ENCODE data around the gene CAPZA2. TPM values are rescaled to one million over a fixed set of nuclear protein-coding genes. Genes with fewer than 3 reads are reported as not detected.
A peak's percentile ranks its signal among the peaks of the same experiment; 100 is the strongest.

CAPZA2 gene
- polyA plus RNA-seq, 2 of the 4 experiments (the other 2 are of a cell fraction): 151 to 213 TPM

- no peak for ATAC-seq
Observed at GRCh38 chr7:116859323-116859722, 3.1 kb upstream of the CAPZA2 start.

DNA sequence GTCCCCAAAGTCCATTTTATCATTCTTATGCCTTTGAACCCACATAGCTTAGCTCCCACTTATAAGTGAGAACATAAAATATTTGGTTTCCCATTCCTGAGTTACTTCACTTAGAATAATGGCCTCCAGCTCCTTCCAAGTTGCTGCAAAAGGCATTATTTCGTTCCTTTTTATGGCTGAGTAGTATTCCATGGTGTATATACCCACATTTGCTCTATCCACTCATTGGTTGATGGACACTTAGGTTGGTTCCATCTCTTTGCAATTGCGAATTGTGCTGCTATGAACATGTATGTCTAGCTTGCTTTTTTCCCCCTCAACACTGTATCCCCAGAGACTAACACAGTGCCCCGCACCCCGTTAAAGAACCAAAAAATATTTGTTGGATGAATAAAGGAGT lies 670 bp upstream of the CAPZA2 start:
- TF ChIP-seq ZFP36 (IDR thresholded peaks at IDR 0.05; ENCODE audit: borderline replicate concordance, partially characterized antibody) (no peak), CEBPB (IDR thresholded peaks at IDR 0.05) (no peak), BCL3 (IDR thresholded peaks at IDR 0.05) (no peak), BHLHE40 (IDR thresholded peaks at IDR 0.05; ENCODE audit: low read depth, low read length) (no peak)
- ChIA-PET CTCF (interaction anchor here (1.1 to 1.3 kb wide), 3 partner anchors 24 to 190 kb away, joined by 3 read pairs; partner anchors contain the start of gene MET), POLR2A (no interaction called here)
- DNase-seq (ENCODE audit: low read depth in 1 of 2, low spot score in 1 of 2) (no peak), FAIRE-seq (no peak), ATAC-seq (no peak)
- H3K4me3 ChIP-seq: no peak overlapping the region
- no peaks in the 10 kb centered on the region for H3K9me3 ChIP-seq
- peaks cover 14% of the 10 kb centered on the region for H3K4me1 ChIP-seq
- H3K4me2 ChIP-seq: peak overlapping the region; percentile 64
- WGBS (ENCODE audit: missing lambda C conversion rate): 46% methylated on average over 4 of the region's 4 CpGs
- peak overlapping the region; percentile 90 to 93 for H3K27ac ChIP-seq

More at GRCh38 chr7:116859323-116859722, 3.1 kb upstream of the CAPZA2 start:
- Histone ChIP-seq H3K27ac (no peak overlapping the region), H3K4me3 (no peak overlapping the region), H3K4me2 (no peak overlapping the region), H3K4me1 (peaks cover 9% of the 10 kb centered on the region; the same call in 2 of the 3 replicates), H3K9me3 (no peaks in the 10 kb centered on the region)
- ChIA-PET POLR2A (no interaction called here), CTCF (interaction anchor here (1.1 to 1.9 kb wide), 2 partner anchors 28 to 49 kb away, joined by 4 to 7 read pairs; no protein-coding TSS in a partner anchor)
- TF ChIP-seq HDAC2 (IDR thresholded peaks at IDR 0.05) (no peak), ATOH8 (CRISPR knock-in tag; IDR thresholded peaks at IDR 0.05; ENCODE audit: low read depth) (no peak), ELK1 (IDR thresholded peaks at IDR 0.05; ENCODE audit: low read depth, low read length) (no peak), EHF (CRISPR knock-in tag; IDR thresholded peaks at IDR 0.05) (no peak), POLR2A (IDR thresholded peaks at IDR 0.05; ENCODE audit: low read length) (no peak), ZFP36 (IDR thresholded peaks at IDR 0.05; ENCODE audit: borderline replicate concordance, partially characterized antibody) (peak; percentile 9), KDM1A (IDR thresholded peaks at IDR 0.05; ENCODE audit: low read depth) (no peak), CEBPB (IDR thresholded peaks at IDR 0.05) (0 out of 4 replicates have a peak, but pooled peaks of 1 of the 2 experiments have one; percentile 14), MAFK (IDR thresholded peaks at IDR 0.05; ENCODE audit: partially characterized antibody) (peak; percentile 57), FOSL2 (IDR thresholded peaks at IDR 0.05) (no peak), FOSL2 (CRISPR knock-in tag; IDR thresholded peaks at IDR 0.05) (peak; percentile 57), HOXB13 (CRISPR knock-in tag; IDR thresholded peaks at IDR 0.05; ENCODE audit: low read depth) (no peak), TFCP2L1 (CRISPR knock-in tag; IDR thresholded peaks at IDR 0.05) (no peak), RFX5 (IDR thresholded peaks at IDR 0.05) (no peak), CHD2 (IDR thresholded peaks at IDR 0.05; ENCODE audit: low read length, partially characterized antibody) (no peak), ZNF302 (CRISPR knock-in tag; IDR thresholded peaks at IDR 0.05) (no peak), SMC3 (IDR thresholded peaks at IDR 0.05) (no peak), MYC (IDR thresholded peaks at IDR 0.05; ENCODE audit: borderline replicate concordance, low read length) (no peak), HOXA7 (CRISPR knock-in tag; IDR thresholded peaks at IDR 0.05) (no peak)
- TF ChIP-seq, protein P1, sequence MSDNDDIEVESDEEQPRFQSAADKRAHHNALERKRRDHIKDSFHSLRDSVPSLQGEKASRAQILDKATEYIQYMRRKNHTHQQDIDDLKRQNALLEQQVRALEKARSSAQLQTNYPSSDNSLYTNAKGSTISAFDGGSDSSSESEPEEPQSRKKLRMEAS (IDR thresholded peaks at IDR 0.05): no peak
- DNase-seq (ENCODE audit: low read depth in 1 of 2, low spot score in 1 of 2) (peak in 1 of 2 experiments; percentile 30), FAIRE-seq (no peak)
- WGBS (ENCODE audit: missing lambda C conversion rate): 93% methylated on average over 1 of the region's 1 CpG

All from A549 (cell line).